A673 (cell line): ENCODE measurements around the gene COPA.

Experiments used
- CTCF ChIP-seq: fragments of 300-800, 200-600 bp; sonication (generic); conservative IDR thresholded peaks from 2 replicates; pipeline ENCODE4 v1.5.1; 2017; ENCODE audit warnings: low read depth, mild to moderate bottlenecking, antibody characterized with exemption, low read length, moderate library complexity, mixed read lengths
- EZH2 ChIP-seq: fragments of 200-600 bp; sonication (generic); IDR thresholded peaks from 2 replicates; pipeline ENCODE4 v1.6.1; 2017; ENCODE audit warnings: borderline replicate concordance, low read depth, mild to moderate bottlenecking, mixed read lengths, antibody characterized with exemption, low read length; ENCODE audit not compliant: poor library complexity, severe bottlenecking

GRCh38 chr1:160308451-160309184 lies 34.4 kb downstream of the COPA start:
- TF ChIP-seq CTCF (no peak), EZH2 (no peak)
